ENCODE measurements around the gene GPALPP1.
"Not testable (repeated sequence)": the region's sequence is repeated elsewhere in the genome, so short reads cannot be mapped to it uniquely, and the experiment has no call there.

The GPALPP1 gene

DNA sequence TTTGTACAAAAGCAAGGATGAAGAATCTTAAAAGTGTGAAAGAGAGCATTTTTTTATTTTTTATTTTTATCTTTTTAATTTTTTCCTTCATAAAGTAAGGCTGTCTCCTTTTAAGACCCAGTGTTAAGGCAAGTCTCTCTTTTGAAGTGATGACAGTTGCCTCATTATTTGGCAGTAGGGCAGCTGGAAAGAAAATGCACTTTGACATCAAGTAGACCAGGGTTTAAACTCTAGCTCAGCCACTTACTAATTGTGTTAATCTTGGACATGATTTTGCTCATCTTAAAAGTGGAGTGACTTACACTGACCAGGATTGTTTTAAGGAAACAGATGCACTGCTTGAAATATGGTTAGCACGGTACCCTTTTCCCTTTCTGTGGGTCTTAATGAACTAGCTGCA is 18.5 kb downstream of the GPALPP1 start:
- no peak for DNase-seq

DNA sequence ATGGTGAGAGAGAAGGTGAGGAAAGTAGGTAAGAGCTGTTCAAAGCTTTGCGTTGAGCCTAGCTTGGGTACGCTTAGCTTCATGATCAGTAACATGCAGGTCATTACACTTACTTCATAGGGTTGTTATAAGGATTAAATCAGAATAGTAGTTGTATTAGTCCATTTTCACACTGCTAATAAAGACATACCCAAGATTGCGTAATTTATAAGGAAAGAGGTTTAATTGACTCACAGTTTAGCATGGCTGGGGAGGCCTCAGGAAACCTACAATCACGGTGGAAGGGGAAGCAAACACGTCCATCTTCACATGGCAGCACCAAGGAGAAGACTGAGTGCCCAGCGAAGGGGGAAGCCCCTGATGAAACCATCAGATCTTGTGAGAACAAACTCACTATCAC is 21.9 kb downstream of the GPALPP1 start:
- DNase-seq: no peak

DNA sequence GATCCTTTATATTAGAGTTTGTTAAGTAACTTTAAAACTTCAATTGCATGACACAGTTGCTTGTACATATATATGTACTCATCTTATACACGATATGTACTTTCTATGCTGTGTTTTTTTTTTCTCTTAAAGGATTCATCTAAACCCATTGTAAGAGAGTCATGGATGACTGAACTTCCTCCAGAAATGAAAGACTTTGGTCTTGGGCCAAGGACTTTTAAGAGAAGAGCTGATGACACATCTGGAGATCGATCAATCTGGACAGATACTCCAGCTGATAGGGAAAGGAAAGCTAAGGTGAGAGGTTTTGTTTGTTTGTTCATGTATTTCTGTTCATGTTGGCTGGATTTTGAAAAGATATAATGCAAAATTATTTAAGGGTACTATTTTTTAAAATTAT is 26.0 kb downstream of the GPALPP1 start:
- no peak for DNase-seq

DNA sequence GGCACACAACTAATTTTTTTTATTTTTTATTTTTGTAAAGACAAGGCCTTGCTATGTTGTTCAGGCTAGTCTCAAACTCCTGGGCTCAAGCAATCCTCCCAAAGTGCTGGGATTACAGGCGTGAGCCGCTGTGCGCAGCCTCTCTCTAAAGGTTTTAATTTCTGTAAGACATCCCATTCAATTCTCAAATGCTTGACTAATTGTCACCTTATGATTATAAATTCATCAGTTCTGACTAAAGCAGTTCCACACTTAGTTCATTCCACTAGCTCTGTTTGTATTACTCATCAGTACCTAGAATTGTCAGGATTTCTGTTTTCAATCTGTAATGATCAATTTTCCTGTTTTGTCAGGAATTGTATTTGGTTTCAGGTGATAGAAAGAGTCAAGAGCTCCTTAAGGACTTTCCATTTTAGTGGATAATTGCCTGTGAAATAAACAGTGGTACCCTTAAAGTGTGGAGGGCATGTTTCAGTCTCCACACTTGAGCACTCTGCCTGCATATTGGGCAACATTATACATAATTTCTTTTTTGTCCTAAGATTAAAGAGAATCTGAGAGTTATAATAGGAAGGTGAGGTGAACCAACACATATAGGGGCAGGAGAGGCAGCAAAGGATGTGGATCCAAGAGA is 27.6 kb downstream of the GPALPP1 start:
- DNase-seq: no peak

DNA sequence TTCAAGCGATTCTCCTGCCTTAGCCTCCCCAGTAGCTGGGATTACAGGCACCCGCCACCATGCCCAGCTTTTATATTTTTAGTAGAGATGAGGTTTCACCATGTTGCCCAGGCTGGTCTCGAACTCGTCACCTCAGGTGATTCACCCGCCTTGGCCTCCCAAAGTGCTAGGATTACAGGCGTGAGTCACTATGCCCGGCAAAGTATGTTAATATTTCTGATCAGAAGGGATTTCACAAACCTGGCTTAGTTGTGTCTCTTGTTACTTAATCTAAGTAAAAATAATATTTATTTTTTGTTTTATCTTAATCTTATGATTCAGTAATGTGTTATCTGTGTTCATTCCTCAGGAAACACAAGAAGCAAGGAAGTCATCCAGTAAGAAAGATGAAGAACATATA is 30.6 kb downstream of the GPALPP1 start:
- not testable (repeated sequence) for DNase-seq

DNA sequence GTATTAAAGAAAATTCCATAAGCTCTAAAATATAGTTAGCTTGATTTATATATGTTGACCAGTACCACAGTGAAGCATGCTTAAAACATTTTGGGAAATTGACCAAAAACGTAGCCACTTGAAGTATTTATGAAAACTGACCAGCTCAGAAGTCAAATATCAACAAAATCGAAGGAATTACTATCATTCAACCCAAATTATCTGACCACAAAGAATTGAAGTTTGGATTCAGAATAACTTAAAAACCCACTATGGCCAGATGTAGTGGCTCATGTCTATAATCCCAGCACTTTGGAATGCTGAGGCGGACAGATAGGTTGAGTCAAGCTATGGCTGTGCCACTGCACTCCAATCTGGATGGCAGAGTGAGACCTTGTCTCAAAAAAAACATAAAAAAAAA is 31.9 kb downstream of the GPALPP1 start:
- no peak for DNase-seq

DNA sequence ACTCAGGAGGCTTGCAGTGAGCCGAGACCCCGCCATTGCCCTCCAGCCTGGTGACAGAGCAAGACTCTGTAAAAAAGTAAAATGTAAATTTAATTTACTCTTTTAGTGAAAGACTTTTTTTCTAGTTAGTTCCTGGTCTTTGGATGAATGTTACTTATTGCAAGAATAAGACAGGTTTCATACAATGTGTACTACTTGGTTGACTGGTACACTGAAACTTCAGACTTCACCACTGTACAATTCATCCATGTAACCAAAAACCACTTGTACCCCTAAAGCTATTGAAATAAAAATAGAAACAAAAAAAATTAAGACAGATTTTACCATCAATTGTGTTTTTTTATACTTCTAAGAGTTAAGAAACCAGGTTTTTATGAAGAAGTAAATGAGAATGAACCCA is 35.5 kb downstream of the GPALPP1 start:
- DNase-seq: no peak

DNA sequence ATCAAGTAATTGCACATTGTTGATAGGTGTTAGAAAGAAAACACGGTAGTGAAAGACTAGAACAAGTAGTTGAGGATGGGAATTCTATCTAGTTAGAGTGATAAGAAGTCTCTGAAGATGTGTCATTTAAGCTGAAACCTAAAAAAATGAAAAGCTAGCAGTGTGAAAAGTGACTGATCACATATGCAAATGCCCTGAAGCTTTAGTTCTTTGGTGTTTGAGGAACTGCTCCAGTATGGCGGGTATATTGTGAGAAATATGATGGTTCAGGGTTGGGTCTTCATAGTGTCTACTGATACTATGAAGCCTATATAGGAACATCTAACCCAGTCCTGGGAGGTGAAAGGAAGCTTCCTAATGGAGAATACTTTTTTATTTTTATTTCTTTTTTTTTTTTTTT is 45.0 kb downstream of the GPALPP1 start:
- DNase-seq: no peak

DNA sequence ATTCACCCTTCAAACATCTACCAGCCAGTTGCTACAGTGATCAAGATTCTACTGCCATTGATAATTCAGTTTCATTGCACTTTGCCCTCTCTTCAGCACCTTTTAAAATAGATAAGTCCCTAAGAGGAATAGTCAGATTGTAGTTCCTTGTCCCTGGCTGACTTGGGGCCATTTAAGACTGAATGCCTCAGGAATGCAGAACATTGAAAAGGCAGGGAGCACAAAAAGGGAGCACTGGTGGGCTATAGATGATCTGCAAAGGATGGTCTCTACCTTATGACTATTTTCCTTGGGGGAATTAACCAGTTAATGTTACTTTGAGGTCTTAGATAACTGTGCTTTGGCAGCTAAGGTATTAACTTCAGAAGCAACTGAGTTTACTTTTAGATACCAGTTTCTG is 46.9 kb downstream of the GPALPP1 start:
- DNase-seq: no peak

DNA sequence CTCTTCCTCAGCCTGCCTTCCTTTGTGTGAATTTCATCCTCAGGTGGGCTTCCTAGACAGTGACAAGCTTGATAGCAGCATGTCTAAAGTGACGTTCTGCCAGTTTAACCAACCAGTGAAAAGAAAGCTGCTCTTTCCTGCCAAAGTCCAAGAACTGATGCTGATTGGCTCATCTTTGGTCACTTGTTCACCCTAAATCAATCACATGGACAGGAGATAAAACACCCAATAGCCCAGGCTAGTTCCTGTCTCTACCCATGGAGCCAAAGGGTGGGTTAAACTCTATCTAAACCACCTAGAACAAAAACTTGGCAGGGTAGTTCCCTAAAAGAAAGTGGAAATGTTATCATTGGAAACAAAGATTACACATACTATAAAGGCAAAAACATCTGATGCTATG is 50.8 kb downstream of the GPALPP1 start:
- DNase-seq: no peak

DNA sequence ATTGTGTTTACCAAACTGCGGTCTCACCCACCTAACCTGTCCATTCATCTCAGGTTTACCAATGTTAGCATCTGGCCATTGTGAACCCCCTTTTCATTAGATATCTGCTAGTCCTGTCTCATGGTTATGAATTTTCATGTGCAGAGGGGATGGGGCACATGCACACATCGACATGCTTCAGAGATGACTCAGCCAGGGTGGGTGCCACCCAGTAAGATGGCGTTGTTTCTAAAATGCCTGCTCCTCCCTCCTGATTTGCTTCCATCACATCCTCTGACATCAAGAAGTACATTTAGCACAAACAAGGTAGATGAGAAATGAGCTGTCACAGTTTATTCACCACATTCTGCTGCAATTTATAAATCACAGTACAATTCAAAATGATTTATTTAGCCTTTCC is 51.3 kb downstream of the GPALPP1 start:
- no peak for DNase-seq

DNA sequence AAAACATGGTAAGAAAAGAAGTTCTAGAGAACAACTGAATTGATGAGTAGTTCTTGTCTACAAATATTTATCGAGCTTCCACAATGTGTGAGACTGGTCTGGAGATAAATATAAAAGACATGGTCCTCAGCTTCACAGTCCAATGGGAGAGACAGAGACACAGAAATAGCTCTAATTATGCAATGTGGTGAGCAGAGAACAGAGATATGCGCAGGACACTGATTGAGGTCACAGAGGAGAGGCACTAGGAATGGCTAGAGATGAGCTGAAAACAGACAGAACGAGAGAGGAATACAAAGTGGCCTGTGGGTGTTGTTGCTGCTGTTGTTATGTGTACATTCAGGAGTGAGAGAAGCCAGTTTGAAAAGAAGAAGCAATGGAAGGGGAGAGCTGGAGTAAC is 53.2 kb downstream of the GPALPP1 start:
- DNase-seq: no peak

DNA sequence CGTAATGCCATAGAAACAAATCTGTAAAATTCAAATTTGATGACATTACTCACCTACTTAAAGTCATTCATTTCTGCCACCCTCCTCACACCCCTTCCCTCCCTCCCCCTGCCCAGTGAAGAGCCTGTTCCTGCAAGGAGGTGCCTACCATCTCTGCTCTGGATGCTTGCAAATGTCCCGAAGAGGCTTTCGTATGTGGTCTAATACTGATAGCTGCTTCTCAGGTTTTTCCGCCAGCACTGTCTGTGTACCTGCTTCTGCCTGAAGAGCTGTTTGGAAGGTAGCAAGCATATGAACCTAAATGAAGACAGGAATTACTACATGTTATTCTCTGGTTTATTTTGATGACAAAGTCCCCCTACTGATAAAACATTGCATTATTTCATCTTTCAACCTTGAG is 57.1 kb downstream of the GPALPP1 start:
- DNase-seq: no peak

DNA sequence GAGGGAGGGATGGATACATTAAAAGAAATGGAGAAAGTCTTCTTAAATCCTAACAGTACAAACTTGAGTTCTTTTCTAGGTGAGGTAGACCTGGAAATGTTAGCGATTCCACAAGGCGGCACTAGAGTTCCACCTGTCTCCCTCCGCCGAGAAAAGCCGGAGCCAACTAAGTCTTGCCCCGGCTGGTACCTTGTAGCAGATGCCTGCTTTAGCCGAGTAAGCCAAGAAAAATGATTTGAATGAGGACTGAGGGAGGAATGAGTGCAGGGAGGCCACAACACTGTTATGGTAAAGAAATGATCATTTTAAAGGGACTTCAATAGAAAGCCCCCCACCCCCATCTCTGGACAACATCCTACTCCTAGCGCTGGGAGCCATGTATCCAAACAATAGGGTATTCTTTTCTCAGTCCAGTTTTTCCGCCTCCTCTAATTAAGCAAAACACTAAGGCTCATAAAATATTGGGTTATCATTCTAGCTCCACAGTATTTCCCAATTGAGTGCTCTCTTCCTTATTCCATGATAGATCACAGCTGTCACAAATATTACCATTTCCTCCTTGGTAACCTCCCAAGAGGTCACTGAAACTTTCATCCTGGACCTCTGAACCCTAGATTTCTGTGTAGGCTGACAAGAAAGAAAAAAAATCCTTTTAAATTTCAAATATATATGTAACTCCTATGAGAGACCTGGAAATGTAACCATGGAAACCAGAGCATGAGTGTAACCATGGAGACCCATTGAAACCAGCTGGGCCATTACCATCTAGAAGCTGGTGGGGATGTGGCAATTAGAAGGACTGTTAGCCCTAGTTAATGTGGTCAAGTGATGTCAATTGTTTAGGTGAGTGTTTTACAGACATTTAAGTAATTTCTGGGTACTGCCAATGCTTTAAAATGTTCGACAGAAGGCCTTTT is 58.3 kb downstream of the GPALPP1 start:
- DNase-seq: peak; percentile 47 to 80 (median 62)

DNA sequence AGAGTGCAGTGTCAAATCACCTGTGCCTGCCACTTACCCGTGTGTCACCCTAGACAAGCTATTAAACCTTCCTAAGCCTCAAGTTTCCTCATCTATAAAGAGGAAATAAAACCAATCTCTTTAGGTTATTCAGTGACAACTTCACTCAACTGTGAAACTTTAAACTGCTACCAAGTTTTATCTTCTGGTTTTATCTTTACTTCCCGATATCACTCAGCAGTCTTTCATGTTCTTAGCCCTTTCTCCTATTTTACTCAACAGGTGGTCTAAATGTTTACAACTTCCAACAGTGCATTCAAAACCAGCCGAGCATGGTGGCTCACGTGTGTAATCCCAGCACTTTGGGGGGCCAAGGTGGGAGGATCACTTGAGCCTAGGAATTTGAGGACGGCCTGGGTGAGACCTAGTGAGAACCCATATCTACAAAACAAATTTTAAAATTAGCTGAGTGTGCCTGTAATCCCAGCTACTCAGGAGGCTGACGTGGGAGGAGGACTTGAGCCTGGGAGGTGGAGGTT is 59.6 kb downstream of the GPALPP1 start:
- DNase-seq: no peak

DNA sequence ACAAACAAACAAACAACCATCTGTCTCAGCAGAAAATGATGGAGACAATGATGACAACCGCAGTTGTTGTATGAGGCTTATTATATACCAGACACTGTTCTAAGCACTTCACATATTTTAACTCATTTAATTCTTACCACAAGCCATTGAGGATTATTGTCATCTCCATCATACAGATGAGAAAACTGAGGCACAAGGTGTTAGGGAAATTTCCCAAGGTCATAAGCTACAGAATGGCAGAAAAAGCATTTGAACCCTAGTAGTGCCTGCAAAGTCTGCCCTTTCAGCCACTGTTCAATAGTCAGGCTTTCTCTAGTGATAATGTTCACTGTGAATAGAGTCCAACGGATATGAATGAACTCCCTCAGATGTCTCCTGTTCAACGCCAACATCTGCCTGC is 60.1 kb downstream of the GPALPP1 start:
- DNase-seq: no peak

DNA sequence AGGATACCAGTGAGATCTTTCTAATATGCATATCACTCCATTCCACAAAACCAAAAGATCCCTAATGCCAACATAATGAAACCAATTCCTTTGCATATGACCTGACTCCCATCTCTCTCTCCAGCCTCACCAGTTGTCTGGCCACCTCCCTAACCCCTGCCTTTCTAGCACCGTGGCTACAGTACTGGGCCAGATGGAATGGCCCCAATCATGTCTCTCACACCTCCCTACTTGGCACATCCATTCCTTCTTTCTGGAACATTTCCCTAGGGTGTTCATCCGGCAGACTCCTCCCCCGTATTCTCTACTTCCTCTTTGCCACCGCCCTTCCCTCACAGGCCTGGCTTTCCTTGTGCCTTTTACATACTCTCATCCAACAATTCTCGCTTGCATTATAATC is 62.0 kb downstream of the GPALPP1 start:
- DNase-seq: no peak

DNA sequence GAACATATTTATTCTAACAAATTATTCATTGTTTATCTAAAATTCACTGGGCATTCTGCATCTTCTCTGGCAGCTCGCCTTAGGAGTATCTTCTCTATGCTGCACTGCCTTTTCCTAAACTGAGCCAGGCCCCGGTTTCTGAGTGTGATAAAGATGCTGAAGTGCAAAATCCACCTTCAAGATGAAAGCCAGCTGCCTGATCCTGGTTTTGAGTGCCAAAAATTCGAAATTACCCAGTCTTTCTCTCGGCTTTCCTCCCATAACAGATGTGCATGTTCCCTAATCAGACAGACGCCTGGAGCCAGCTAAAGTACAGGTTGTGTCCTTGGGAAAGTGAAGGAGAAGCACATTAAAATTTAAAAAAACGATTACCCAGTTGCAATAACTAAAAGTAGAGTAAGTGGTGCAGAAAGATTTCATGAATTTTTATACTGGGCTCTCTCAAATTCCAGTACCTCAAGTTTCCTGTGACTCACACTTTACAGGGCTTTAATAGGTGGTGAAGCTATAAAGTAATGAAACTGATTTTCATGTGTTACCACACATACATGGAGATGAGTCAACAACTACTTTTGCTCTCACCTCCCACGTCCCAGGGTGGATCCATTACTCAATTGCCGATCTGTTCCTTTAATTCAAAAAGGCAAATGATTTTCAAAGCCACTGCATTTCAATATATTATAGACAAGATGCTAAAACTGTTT is 66.0 kb downstream of the GPALPP1 start:
- DNase-seq: no peak

DNA sequence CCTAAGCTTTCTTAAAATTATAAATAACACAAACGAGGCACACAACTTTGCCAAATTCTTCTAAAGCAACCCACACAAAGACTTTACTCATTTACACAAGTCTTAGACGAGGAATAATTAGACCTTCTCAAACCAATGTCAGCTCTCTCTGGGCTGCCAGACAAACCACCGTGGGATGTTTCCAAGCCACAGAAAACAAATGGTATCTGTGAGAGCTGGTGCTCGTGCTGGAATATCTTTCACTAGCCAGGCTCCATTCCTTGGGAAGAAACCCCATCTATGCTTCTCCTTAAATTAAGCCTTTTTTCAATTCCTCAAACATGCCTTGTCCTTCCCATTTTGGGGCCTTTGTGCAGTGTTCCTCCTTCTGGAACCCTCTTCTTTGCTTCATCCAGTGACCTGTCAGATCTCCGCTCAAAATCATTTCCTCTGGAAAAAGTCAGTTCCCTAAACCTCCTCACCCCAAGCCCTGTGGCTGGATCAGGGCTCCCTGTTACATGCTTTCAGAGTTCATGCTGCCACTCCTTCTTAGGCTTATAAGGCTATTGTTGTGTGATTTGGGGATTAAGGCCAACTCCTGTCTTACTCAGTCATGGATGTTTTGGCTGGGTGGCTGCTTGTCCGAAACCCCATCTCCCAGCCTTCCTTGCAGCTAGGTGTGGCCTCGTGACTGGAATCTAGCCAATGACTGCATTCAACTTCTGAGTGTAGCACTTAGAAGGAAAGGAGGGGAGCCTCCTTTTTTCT is 66.7 kb downstream of the GPALPP1 start:
- DNase-seq: no peak

DNA sequence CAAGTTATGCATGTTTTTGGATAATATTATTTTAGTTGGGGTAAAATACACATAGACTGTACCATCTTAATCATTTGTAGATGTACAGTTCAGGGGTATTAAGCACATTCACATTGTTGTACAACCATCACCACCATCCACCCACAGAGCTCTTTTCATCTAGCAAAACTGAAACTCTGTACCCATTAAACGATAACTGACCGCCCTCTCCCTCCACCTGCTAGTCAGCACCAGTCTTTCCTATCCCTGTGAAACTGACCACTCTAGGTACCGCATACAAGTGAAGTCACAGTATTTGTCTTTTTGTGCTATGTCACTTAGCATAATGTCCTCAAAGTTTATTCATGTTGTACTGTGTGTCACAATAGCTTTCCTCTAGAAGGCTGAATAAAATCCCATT is 70.7 kb downstream of the GPALPP1 start:
- no peak for DNase-seq

DNA sequence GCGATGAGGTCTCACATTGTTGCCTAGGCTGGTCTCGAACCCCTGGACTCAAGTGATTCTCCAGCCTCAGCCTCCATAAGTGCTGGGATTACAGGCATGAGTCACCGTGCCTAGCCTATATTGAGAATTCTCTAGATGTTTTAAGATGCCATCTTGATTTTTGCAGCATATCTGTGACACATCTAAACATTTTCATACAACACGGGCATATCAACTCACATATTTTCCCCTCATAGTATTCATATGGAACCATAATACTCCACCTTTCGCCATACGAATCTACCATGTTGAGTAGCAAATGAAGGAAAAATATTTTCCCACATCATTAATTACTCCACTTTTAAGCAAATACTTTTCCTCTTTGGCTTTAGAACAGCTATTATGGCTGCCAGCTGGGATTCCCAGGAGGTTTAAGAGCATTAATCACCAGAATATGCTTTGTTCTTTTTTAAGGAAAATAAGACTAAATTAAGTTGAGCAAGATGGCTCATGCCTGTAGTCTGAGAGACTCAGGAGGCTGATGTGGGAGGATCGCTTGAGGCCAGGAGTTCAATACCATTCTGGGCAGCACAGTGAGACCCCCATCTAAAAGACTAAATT is 74.0 kb downstream of the GPALPP1 start:
- no peak for DNase-seq

DNA sequence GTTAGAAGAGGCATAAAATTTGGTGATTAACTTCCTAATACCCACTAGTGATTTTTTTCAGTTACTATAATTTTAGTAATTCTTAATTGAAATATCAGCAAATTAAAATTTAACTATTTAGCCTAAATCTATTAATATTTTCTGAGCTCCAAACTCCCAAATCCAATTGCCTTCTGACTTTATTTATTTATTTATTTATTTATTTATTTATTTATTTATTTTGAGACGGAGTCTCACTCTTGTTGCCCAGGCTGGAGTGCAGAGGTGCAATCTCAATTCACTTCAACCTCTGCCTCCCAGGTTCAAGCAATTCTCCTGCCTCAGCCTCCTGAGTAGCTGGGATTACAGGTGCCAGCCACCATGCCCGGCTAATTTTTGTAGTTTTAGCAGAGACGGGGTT is 74.6 kb downstream of the GPALPP1 start:
- not testable (repeated sequence) for DNase-seq

DNA sequence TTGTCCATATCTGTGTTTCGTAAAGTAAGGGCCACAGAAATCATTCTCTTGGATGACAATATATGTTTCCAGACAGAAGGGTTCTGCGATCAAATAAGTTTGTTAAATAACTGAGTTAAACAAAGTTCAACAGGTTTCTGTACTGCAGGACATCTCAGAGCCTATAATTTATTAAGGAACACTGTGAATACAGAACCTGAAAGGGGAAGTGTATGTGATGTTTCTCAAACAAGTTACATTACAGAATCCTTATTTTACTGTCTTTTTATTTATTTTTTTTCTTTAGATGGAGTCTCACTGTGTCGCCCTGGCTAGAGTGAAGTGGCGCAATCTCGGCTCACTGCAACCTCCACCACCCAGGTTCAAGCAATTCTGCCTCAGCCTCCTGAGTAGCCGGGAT is 75.6 kb downstream of the GPALPP1 start:
- DNase-seq: no peak
